ENCODE measurements around the gene TCEAL2. TPM values are rescaled to one million over a fixed set of nuclear protein-coding genes. Genes with fewer than 3 reads are reported as not detected.
"Not testable (repeated sequence)": the region's sequence is repeated elsewhere in the genome, so short reads cannot be mapped to it uniquely, and the experiment has no call there.

Gene TCEAL2
- total and polyA plus RNA-seq, 12 donors, result 0.09 to 0.80 (median 0.26) TPM; not detected in 7

- 35 to 38% methylated on average over 8 of the region's 8 CpGs for whole genome bisulfite sequencing, 2 donors
- no peaks in the 10 kb centered on the region for H3K4me1 ChIP-seq
- intact Hi-C loops (cut with DNase I), result no loop called here
- DNase-seq, result no peak
- H3K4me3 ChIP-seq, result no peak overlapping the region
- no peak overlapping the region for H3K27ac ChIP-seq
- H3K9me3 ChIP-seq, result peaks cover 0 to 2% (median 0%) of the 10 kb centered on the region in 11 donors
- no peaks in the 10 kb centered on the region for H3K36me3 ChIP-seq
- ATAC-seq, result no peak
- H3K27me3 ChIP-seq, result peaks cover 0 to 81% (median 4%) of the 10 kb centered on the region in 7 donors
- TF ChIP-seq CTCF (IDR thresholded peaks at IDR 0.05), result no peak
Observed at GRCh38 chrX:102126863-102127262, 1.4 kb downstream of the TCEAL2 start.

GRCh38 chrX:102129473-102129872 lies 4.0 kb downstream of the TCEAL2 start:
- Histone ChIP-seq H3K4me3 (no peak overlapping the region), H3K36me3 (no peaks in the 10 kb centered on the region), H3K27me3 (peaks cover 0 to 91% (median 4%) of the 10 kb centered on the region in 7 donors), H3K9me3 (no peaks in the 10 kb centered on the region), H3K4me1 (no peaks in the 10 kb centered on the region), H3K27ac (no peak overlapping the region)
- ATAC-seq (no peak), DNase-seq (no peak)
- peak in 7 of 9 donors; percentile 22 to 45 (median 26) for TF ChIP-seq CTCF (IDR thresholded peaks at IDR 0.05)
- intact Hi-C loops (cut with DNase I), result no loop called here
- WGBS, 2 donors, result 64 to 74% methylated on average over 1 of the region's 1 CpG

- Histone ChIP-seq H3K36me3 (no peaks in the 10 kb centered on the region), H3K9me3 (no peaks in the 10 kb centered on the region), H3K27ac (no peak overlapping the region), H3K4me3 (no peak overlapping the region), H3K4me1 (no peaks in the 10 kb centered on the region), H3K27me3 (peaks cover 0 to 87% (median 2%) of the 10 kb centered on the region in 7 donors)
- DNase-seq (no peak), ATAC-seq (no peak)
- no peak for TF ChIP-seq CTCF (IDR thresholded peaks at IDR 0.05)
- 34 to 37% methylated on average over 4 of the region's 4 CpGs for WGBS, 2 donors
- intact Hi-C loops (cut with DNase I), result no loop called here
Observed at GRCh38 chrX:102138064-102138463, 12.6 kb downstream of the TCEAL2 start.

GRCh38 chrX:102140876-102141275 lies 15.4 kb downstream of the TCEAL2 start:
- intact Hi-C loops (cut with DNase I); H3K36me3 ChIP-seq; ATAC-seq; H3K4me3 ChIP-seq; H3K9me3 ChIP-seq; DNase-seq; H3K4me1 ChIP-seq; H3K27ac ChIP-seq: not testable (repeated sequence)
- H3K27me3 ChIP-seq, result peaks cover 0 to 87% (median 2%) of the 10 kb centered on the region in 7 donors
- whole genome bisulfite sequencing, 2 donors, result 35 to 53% methylated on average over 13 to 16 of the region's 16 CpGs

- H3K9me3 ChIP-seq; H3K4me1 ChIP-seq; ATAC-seq; H3K4me3 ChIP-seq; H3K27ac ChIP-seq; intact Hi-C loops (cut with DNase I); DNase-seq; H3K36me3 ChIP-seq: not testable (repeated sequence)
- WGBS, 2 donors, result 14 to 23% methylated on average over 12 to 19 of the region's 19 CpGs
- H3K27me3 ChIP-seq, result peaks cover 0 to 85% (median 2%) of the 10 kb centered on the region in 7 donors
Observed at GRCh38 chrX:102141631-102142030, 16.2 kb downstream of the TCEAL2 start.

GRCh38 chrX:102142274-102142673 lies 16.8 kb downstream of the TCEAL2 start, which contains the start of gene TCEAL6:
Gene TCEAL6 (minus strand): TSS chrX:102142481.
- H3K4me1 ChIP-seq; ATAC-seq; H3K27ac ChIP-seq; H3K9me3 ChIP-seq; H3K4me3 ChIP-seq; H3K36me3 ChIP-seq; intact Hi-C loops (cut with DNase I); DNase-seq: not testable (repeated sequence)
- H3K27me3 ChIP-seq, result peaks cover 0 to 85% (median 2%) of the 10 kb centered on the region in 7 donors
- WGBS, 2 donors, result 1 to 3% methylated on average over 7 to 19 of the region's 31 CpGs
